Prostate gland (tissue), 1 donor: ENCODE data around the gene SPARC.

Source experiments
- POLR2A ChIP-seq: fragments of 450-650 bp; IDR thresholded peaks from one replicate; pipeline ENCODE4 v1.6.1; 2016; ENCODE audit warnings: antibody characterized with exemption, mild to moderate bottlenecking
- POLR2AphosphoS5 ChIP-seq: sonication (generic); formaldehyde crosslinking; IDR thresholded peaks from one replicate; pipeline ENCODE4 v1.6.1; 2017; ENCODE audit warnings: antibody characterized with exemption

DNA sequence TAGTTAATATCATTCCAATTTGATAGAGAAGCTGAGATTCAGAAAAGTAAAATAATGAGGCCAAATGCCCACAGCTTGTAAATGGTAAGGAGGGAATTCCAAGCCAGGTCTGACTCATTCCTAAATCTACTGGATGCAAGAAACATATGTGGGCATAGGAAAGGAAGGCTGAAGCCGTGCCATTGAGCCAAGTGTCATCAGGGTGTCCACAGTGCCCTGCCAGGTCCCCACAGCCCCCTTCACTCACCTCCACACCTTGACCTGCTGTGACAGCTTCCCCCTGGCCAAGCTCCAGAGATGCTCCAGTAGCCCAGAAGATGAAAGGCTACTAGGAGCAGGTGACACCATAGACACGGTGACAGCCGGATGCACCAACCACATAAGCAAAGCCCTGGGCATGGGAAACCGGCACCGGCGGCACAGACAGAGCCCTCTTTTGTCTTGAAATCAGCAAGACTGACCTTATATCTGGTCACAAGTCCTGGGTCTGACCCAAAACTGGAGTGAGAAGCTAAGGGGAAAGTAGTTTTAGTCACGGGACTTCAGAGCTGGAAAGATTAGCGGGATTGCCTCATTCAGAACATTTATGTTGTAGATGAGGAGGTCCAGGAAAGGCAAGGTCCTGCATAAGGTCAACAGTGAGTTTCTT, 75.5 kb downstream of the SPARC start:
- no peak for TF ChIP-seq POLR2AphosphoS5
- no peak for TF ChIP-seq POLR2A
